Measurements from ENCODE around the gene SLC26A11.

Gene SLC26A11

DNA sequence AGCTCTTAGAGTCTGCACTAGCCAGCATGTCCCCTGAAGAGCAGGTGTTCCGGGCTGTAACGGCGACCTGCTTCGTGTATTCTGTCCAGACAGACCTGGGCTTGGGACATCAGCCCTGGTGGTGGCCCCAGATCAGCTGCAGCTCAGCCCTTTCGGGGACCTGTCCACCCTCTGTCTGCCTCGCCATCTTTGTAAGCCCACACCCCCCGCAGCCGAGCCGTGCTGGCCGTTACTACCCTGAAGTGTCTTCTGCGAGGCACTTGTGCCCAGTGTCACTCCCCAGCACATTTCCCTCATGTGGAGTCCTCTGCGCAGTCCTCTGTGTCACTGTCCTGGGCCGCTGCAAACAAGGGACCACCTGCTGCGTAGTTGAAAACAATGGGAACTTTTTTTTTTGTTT is 40.0 kb upstream of the SLC26A11 start:
- H3K4me3 ChIP-seq (ENCODE audit: control insufficient read depth, low read depth, low read length): no peak overlapping the region
- DNase-seq (ENCODE audit: low read depth): no peak
- no peak for TF ChIP-seq CTCF (conservative IDR thresholded peaks at IDR 0.05; ENCODE audit: control insufficient read depth, insufficient read depth, low read depth, low read length)

DNA sequence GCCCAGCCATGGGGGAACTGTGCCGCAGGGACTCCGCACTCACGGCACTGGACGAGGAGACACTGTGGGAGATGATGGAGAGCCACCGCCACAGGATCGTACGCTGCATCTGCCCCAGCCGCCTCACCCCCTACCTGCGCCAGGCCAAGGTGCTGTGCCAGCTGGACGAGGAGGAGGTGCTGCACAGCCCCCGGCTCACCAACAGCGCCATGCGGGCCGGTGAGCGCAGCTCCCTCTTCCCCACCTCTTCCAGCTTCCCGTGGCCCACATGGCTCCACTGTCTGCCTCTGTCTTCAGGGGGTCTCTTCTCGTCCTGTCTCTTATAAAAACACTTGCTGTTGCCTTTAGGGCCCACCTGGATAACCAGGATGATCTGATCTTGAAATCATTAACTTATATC is 38.8 kb upstream of the SLC26A11 start:
- no peak for TF ChIP-seq CTCF (conservative IDR thresholded peaks at IDR 0.05; ENCODE audit: control insufficient read depth, insufficient read depth, low read depth, low read length)
- H3K4me3 ChIP-seq (ENCODE audit: control insufficient read depth, low read depth, low read length): no peak overlapping the region
- no peak for DNase-seq (ENCODE audit: low read depth)

GRCh38 chr17:80182118-80182844 is 37.9 kb upstream of the SLC26A11 start:
- H3K4me3 ChIP-seq (ENCODE audit: control insufficient read depth, low read depth, low read length): no peak overlapping the region
- DNase-seq (ENCODE audit: low read depth): no peak
- no peak for TF ChIP-seq CTCF (conservative IDR thresholded peaks at IDR 0.05; ENCODE audit: control insufficient read depth, insufficient read depth, low read depth, low read length)

DNA sequence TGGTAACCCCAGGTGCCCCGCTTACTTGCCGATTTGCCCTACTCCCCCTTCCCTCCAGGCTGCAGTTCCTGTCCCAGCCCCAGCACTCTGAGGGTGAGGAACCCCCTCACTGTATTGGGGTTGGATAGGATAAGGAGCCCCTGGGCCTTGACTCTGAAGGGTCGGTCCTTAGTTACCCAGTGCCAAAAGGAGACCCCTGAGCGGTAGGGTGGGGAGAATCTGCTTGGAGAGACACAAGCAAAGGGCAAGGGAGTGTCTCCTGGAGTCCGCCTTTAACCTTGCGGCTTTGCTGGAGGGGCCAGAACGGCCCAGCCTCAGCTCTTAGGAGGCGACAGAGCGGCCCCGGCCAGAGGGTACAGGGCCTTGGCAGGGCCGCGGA is 37.4 kb upstream of the SLC26A11 start:
- DNase-seq (ENCODE audit: low read depth): no peak
- TF ChIP-seq CTCF (conservative IDR thresholded peaks at IDR 0.05; ENCODE audit: control insufficient read depth, insufficient read depth, low read depth, low read length): no peak
- no peak overlapping the region for H3K4me3 ChIP-seq (ENCODE audit: control insufficient read depth, low read depth, low read length)

GRCh38 chr17:80183581-80184422 is 36.4 kb upstream of the SLC26A11 start:
- no peak for DNase-seq (ENCODE audit: low read depth)
- no peak overlapping the region for H3K4me3 ChIP-seq (ENCODE audit: control insufficient read depth, low read depth, low read length)
- no peak for TF ChIP-seq CTCF (conservative IDR thresholded peaks at IDR 0.05; ENCODE audit: control insufficient read depth, insufficient read depth, low read depth, low read length)

GRCh38 chr17:80184423-80184714 is 35.9 kb upstream of the SLC26A11 start:
- no peak overlapping the region for H3K4me3 ChIP-seq (ENCODE audit: control insufficient read depth, low read depth, low read length)
- no peak for DNase-seq (ENCODE audit: low read depth)
- TF ChIP-seq CTCF (conservative IDR thresholded peaks at IDR 0.05; ENCODE audit: control insufficient read depth, insufficient read depth, low read depth, low read length): no peak
